HepG2 (cell line): Measurements from ENCODE around the gene NBEAL2. TPM values are rescaled to one million over a fixed set of nuclear protein-coding genes. Genes with fewer than 3 reads are reported as not detected.

Source experiments
- AGO1 ChIP-seq: fragments of 200-400 bp; formaldehyde crosslinking; IDR thresholded peaks from 2 replicates; pipeline ENCODE4 v1.6.1; 2017; ENCODE audit warnings: mild to moderate bottlenecking, low read depth, low read length, moderate library complexity; ENCODE audit not compliant: poor library complexity, severe bottlenecking
- ATF4 ChIP-seq, 2 experiments: fragments of 450-650 bp in 1 of 2; sonication (generic) in 1 of 2; formaldehyde crosslinking; IDR thresholded peaks; 2 replicates each; pipeline versions ENCODE4 v1.5.0 to v1.8.0; 2020 to 2022; ENCODE audit warnings: mild to moderate bottlenecking in 1 of 2, missing genetic modification reagents in 1 of 2
- CREBL2 ChIP-seq: sonication (generic); formaldehyde crosslinking; IDR thresholded peaks from 2 replicates; pipeline ENCODE4 v1.8.1; 2023; ENCODE audit warnings: missing genetic modification reagents, mild to moderate bottlenecking, borderline replicate concordance
- CTCF ChIP-seq: sonication (generic); formaldehyde crosslinking; IDR thresholded peaks from 2 replicates; pipeline ENCODE4 v1.5.0; 2020; ENCODE audit warnings: mild to moderate bottlenecking, missing genetic modification reagents, moderate library complexity
- HIVEP1 ChIP-seq: sonication (generic); formaldehyde crosslinking; IDR thresholded peaks from 2 replicates; pipeline ENCODE4 v1.4.0; 2020; ENCODE audit warnings: mild to moderate bottlenecking, missing genetic modification reagents
- HOXA7 ChIP-seq: sonication (generic); formaldehyde crosslinking; IDR thresholded peaks from 2 replicates; pipeline ENCODE4 v1.8.1; 2022; ENCODE audit warnings: mild to moderate bottlenecking, missing genetic modification reagents, moderate library complexity
- NFATC3 ChIP-seq: sonication (generic); formaldehyde crosslinking; IDR thresholded peaks from 2 replicates; pipeline ENCODE4 v1.5.1; 2020; ENCODE audit warnings: mild to moderate bottlenecking, missing genetic modification reagents
- NFRKB ChIP-seq: fragments of 450-650 bp; IDR thresholded peaks from 2 replicates; pipeline ENCODE4 v1.6.1; 2017
- PRMT3 ChIP-seq: sonication (generic); formaldehyde crosslinking; IDR thresholded peaks from 2 replicates; pipeline ENCODE4 v1.8.1; 2022; ENCODE audit warnings: low read depth, mild to moderate bottlenecking, moderate library complexity, missing genetic modification reagents, borderline replicate concordance
- RAD51 ChIP-seq: fragments of 450-650 bp; IDR thresholded peaks from 2 replicates; pipeline ENCODE4 v1.6.1; 2016; ENCODE audit warnings: borderline replicate concordance
- RFXAP ChIP-seq: sonication (generic); formaldehyde crosslinking; IDR thresholded peaks from 2 replicates; pipeline ENCODE4 v1.4.0; 2020; ENCODE audit warnings: missing genetic modification reagents, borderline replicate concordance
- TBX2 ChIP-seq: sonication (generic); formaldehyde crosslinking; IDR thresholded peaks from 2 replicates; pipeline ENCODE4 v1.5.0; 2020; ENCODE audit warnings: missing genetic modification reagents, mild to moderate bottlenecking, borderline replicate concordance
- YEATS2 ChIP-seq: sonication (generic); formaldehyde crosslinking; IDR thresholded peaks from 2 replicates; pipeline ENCODE4 v1.4.0; 2020; ENCODE audit warnings: missing genetic modification reagents, borderline replicate concordance
- ZFP91 ChIP-seq: sonication (generic); formaldehyde crosslinking; IDR thresholded peaks from 2 replicates; pipeline ENCODE4 v1.9.0; 2022; ENCODE audit warnings: missing genetic modification reagents, mild to moderate bottlenecking, borderline replicate concordance
- ZIK1 ChIP-seq: sonication (generic); formaldehyde crosslinking; IDR thresholded peaks from 2 replicates; pipeline ENCODE4 v1.5.0; 2020; ENCODE audit warnings: mild to moderate bottlenecking, low read depth, missing genetic modification reagents, borderline replicate concordance
- ZNF337 ChIP-seq: sonication (generic); formaldehyde crosslinking; IDR thresholded peaks from 2 replicates; pipeline ENCODE4 v1.5.1; 2020; ENCODE audit warnings: missing genetic modification reagents, low read depth, mild to moderate bottlenecking, borderline replicate concordance
- ZNF34 ChIP-seq: sonication (generic); formaldehyde crosslinking; IDR thresholded peaks from 2 replicates; pipeline ENCODE4 v1.4.0; 2020; ENCODE audit warnings: mild to moderate bottlenecking, missing genetic modification reagents, borderline replicate concordance
- ZNF343 ChIP-seq: sonication (generic); formaldehyde crosslinking; IDR thresholded peaks from 2 replicates; pipeline ENCODE4 v1.4.0; 2020; ENCODE audit warnings: mild to moderate bottlenecking, missing genetic modification reagents
- ZNF414 ChIP-seq: sonication (generic); formaldehyde crosslinking; IDR thresholded peaks from 2 replicates; pipeline ENCODE4 v1.5.0; 2020; ENCODE audit warnings: missing genetic modification reagents
- ZUFSP ChIP-seq: sonication (generic); formaldehyde crosslinking; IDR thresholded peaks from 2 replicates; pipeline ENCODE4 v1.9.0; 2021; ENCODE audit warnings: missing genetic modification reagents, mild to moderate bottlenecking, borderline replicate concordance
- polyA plus RNA-seq, 8 experiments: library from polyadenylated mRNA; depleted of rRNA in 3 of 8; stranded (reverse) in 7 of 8; unstranded in 1 of 8; fragments of >200 nt; fragmentation: Illumina TruSeq in 4 of 8; extraction: Trizol in 4 of 8; gene quantifications; 2 replicates each; pipeline versions ENCODE4 v1.2.1 to v1.2.3, GENCODE V29; 2011 to 2016; ENCODE audit warnings: low read depth in 4 of 8, missing spikeins in 1 of 8, mixed read lengths in 1 of 8; ENCODE audit not compliant: insufficient read depth in 1 of 8
- total RNA-seq, 5 experiments: library from RNA; depleted of rRNA; stranded (reverse); fragments of >200 nt; fragmentation: Illumina TruSeq; extraction: Trizol; gene quantifications; 2 replicates each; pipeline ENCODE4 v1.2.3, GENCODE V29; 2016; ENCODE audit warnings: low read depth in 1 of 5

NBEAL2 gene
- total and polyA plus RNA-seq, 2 of the 13 experiments (the other 11 are each of a cell fraction or from before 2014, with no cell fraction given) = 9.7 to 12.4 TPM

- TF ChIP-seq ATF4 (CRISPR knock-in tag; IDR thresholded peaks at IDR 0.05) (no peak), HIVEP1 (CRISPR knock-in tag) (peak; percentile 64; the same call in 1 of the 2 replicates), NFRKB (no peak), HOXA7 (CRISPR knock-in tag) (no peak), RFXAP (CRISPR knock-in tag) (no peak), CTCF (peak; percentile 36; the same call in 1 of the 2 replicates), ZNF414 (no peak), ZIK1 (CRISPR knock-in tag) (peak; percentile 73; the same call in 1 of the 2 replicates), ZNF337 (CRISPR knock-in tag) (no peak), YEATS2 (no peak; the same call in 1 of the 2 replicates), NFATC3 (no peak), PRMT3 (CRISPR knock-in tag) (no peak), ZNF34 (CRISPR knock-in tag) (no peak), ZNF343 (CRISPR knock-in tag) (no peak), RAD51 (no peak), AGO1 (no peak), CREBL2 (CRISPR knock-in tag) (no peak), ZFP91 (CRISPR knock-in tag) (peak; percentile 71; the same call in 1 of the 2 replicates), TBX2 (CRISPR knock-in tag) (peak; percentile 66; the same call in 1 of the 2 replicates), ZUFSP (CRISPR knock-in tag) (no peak)
These were observed at the start of gene NBEAL2 (continued) for GRCh38 chr3:46978985-46979944.
